Fibroblast of lung (primary cell): ENCODE results near the gene RALGAPB. TPM values are rescaled to one million over a fixed set of nuclear protein-coding genes. Genes with fewer than 3 reads are reported as not detected.

Source experiments
- DNase-seq, 2 donors: peaks; one replicate each; pipeline versions ENCODE4 v3.0.0 to v3.0.0-alpha.2; 2010; ENCODE audit warnings: low read depth in 2 of 2
- H2AFZ ChIP-seq: 2 replicates; pipeline ENCODE4 v1.5.1; 2012; ENCODE audit warnings: low read length, control low read depth, inconsistent platforms
- H3K27ac ChIP-seq: 2 replicates; pipeline ENCODE4 v1.5.1; 2011; ENCODE audit warnings: low read length, control low read depth; ENCODE audit not compliant: insufficient read depth
- H3K27me3 ChIP-seq: 2 replicates; pipeline ENCODE4 v1.5.1; 2011; ENCODE audit warnings: mild to moderate bottlenecking, low read length; ENCODE audit not compliant: control insufficient read depth, insufficient read depth
- H3K36me3 ChIP-seq: 2 replicates; pipeline ENCODE4 v1.5.1; 2011; ENCODE audit warnings: low read length; ENCODE audit not compliant: control insufficient read depth, insufficient read depth
- H3K4me1 ChIP-seq: 2 replicates; pipeline ENCODE4 v1.5.1; 2011; ENCODE audit warnings: low read length; ENCODE audit not compliant: control insufficient read depth, insufficient read depth; ENCODE audit errors: extremely low read depth
- H3K4me2 ChIP-seq: 2 replicates; pipeline ENCODE4 v1.5.1; 2011; ENCODE audit warnings: low read length, control low read depth; ENCODE audit not compliant: insufficient read depth; ENCODE audit errors: extremely low read depth
- H3K4me3 ChIP-seq, 4 experiments: fragments of 200-600 bp in 1 of 4; sonication (generic) in 1 of 4; replicated peaks in 1 of 4; 2 replicates each; pipeline ENCODE4 v1.5.1; 2011 to 2016; ENCODE audit warnings: low read length in 4 of 4, low read depth in 3 of 4, mild to moderate bottlenecking in 3 of 4, control low read depth in 2 of 4, inconsistent platforms in 1 of 4, mixed read lengths in 1 of 4; ENCODE audit not compliant: insufficient read depth in 1 of 4; ENCODE audit errors: control extremely low read depth in 1 of 4
- H3K79me2 ChIP-seq: 2 replicates; pipeline ENCODE4 v1.5.1; 2012; ENCODE audit warnings: mild to moderate bottlenecking, low read length, inconsistent platforms; ENCODE audit not compliant: control insufficient read depth, insufficient read depth
- H3K9ac ChIP-seq: 2 replicates; pipeline ENCODE4 v1.5.1; 2011; ENCODE audit warnings: mild to moderate bottlenecking, low read length, control low read depth; ENCODE audit not compliant: insufficient read depth
- H3K9me3 ChIP-seq: 2 replicates; pipeline ENCODE4 v1.5.1; 2012; ENCODE audit warnings: low read depth, low read length; ENCODE audit not compliant: control insufficient read depth, insufficient read depth
- H4K20me1 ChIP-seq: 2 replicates; pipeline ENCODE4 v1.5.1; 2011; ENCODE audit warnings: low read length; ENCODE audit not compliant: control insufficient read depth, insufficient read depth; ENCODE audit errors: extremely low read depth
- CTCF ChIP-seq, 2 donors: IDR thresholded peaks in 1 of 2; conservative IDR thresholded peaks in 1 of 2; 1 replicate in 1 of 2; 2 replicates in 1 of 2; pipeline ENCODE4 v1.5.1; 2011 to 2012; ENCODE audit warnings: low read length in 2 of 2, control low read depth in 1 of 2, inconsistent platforms in 1 of 2, low read depth in 1 of 2, mild to moderate bottlenecking in 1 of 2
- EZH2 ChIP-seq: IDR thresholded peaks from 2 replicates; pipeline ENCODE4 v1.5.1; 2012; ENCODE audit warnings: low read length, control low read depth, mild to moderate bottlenecking; ENCODE audit errors: missing control alignments
- polyA plus RNA-seq, 2 donors: library from polyadenylated mRNA; depleted of rRNA in 1 of 2; stranded (reverse) in 1 of 2; unstranded in 1 of 2; fragments of >200 nt; gene quantifications; 2 replicates each; pipeline ENCODE4 v1.2.1, GENCODE V29; 2011 to 2012; ENCODE audit warnings: missing spikeins in 1 of 2
- total RNA-seq: library from RNA; depleted of rRNA; stranded (reverse); fragments of >200 nt; gene quantifications from 2 replicates; pipeline ENCODE4 v1.2.1, GENCODE V29; 2014

Gene RALGAPB
- total and polyA plus RNA-seq, 2 donors (not counting 1 experiment from before 2014, with no cell fraction given), result 19.5 to 31.4 TPM

DNA sequence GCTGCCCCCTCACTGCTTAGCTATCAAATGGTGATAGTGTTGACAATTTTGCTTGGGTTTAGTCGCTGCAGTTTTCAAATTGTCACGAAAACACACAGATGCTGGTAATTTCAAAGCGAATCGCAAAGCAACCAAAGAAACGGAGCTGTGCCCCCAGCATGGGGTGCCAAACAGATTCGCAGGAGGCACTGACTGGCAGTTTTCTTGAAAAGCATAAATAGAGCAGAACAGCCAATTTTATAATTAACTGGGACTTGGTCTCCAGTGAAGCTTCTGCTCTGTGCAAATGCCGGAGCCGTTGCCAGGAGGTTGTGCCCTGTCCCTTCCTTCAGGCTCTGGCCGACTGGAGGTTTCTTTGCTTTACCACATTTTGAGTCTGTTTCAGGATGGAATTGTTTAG is 147.8 kb downstream of the RALGAPB start:
- no peak overlapping the region for H3K4me2 ChIP-seq
- H3K27ac ChIP-seq, result no peak overlapping the region
- no peak for DNase-seq
- no peak overlapping the region for H3K9ac ChIP-seq
- H3K9me3 ChIP-seq, result no peaks in the 10 kb centered on the region
- TF ChIP-seq EZH2, result no peak
- no peak for TF ChIP-seq CTCF (conservative IDR thresholded peaks at IDR 0.05 in 1 of 2, IDR thresholded peaks at IDR 0.05 in 1 of 2; ENCODE audit: low read depth in 1 of 2, low read length in 2 of 2)
- peaks cover 6% of the 10 kb centered on the region for H3K27me3 ChIP-seq
- H3K4me3 ChIP-seq, result no peak overlapping the region
- H4K20me1 ChIP-seq, result no peaks in the 10 kb centered on the region
- H3K79me2 ChIP-seq, result no peaks in the 10 kb centered on the region
- no peaks in the 10 kb centered on the region for H3K36me3 ChIP-seq
- H3K4me1 ChIP-seq, result no peaks in the 10 kb centered on the region
- H2AFZ ChIP-seq, result no peak overlapping the region

GRCh38 chr20:38623061-38623460 is 150.4 kb downstream of the RALGAPB start:
- H3K79me2 ChIP-seq, result no peaks in the 10 kb centered on the region
- H3K27me3 ChIP-seq, result peaks cover 6% of the 10 kb centered on the region
- no peak overlapping the region for H2AFZ ChIP-seq
- no peak overlapping the region for H3K9ac ChIP-seq
- H3K4me2 ChIP-seq, result no peak overlapping the region
- no peak for TF ChIP-seq CTCF (conservative IDR thresholded peaks at IDR 0.05 in 1 of 2, IDR thresholded peaks at IDR 0.05 in 1 of 2; ENCODE audit: low read depth in 1 of 2, low read length in 2 of 2)
- TF ChIP-seq EZH2, result no peak
- H3K27ac ChIP-seq, result no peak overlapping the region
- no peaks in the 10 kb centered on the region for H3K9me3 ChIP-seq
- H4K20me1 ChIP-seq, result no peaks in the 10 kb centered on the region
- no peaks in the 10 kb centered on the region for H3K4me1 ChIP-seq
- peak in 1 of 2 donors; percentile 26 for DNase-seq
- H3K4me3 ChIP-seq, result no peak overlapping the region
- H3K36me3 ChIP-seq, result no peaks in the 10 kb centered on the region

DNA sequence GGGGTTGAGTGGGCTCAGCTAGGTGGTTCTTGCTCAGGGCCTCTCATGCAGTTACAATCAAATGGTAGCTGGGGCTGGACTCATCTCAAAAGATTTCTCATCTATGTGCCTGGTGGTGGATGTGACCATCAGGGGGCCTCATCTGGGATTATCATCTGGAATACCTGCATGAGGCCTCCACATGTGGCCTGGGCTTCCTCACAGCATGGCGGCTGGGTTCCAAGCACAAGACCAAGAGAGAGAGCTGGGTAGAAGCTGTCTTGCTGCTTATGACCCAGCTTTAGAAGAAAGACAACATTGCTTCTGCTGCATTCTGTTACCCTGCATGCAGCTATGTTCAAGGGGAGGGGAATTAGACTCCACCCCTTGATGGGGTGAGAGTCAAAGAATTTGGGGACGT is 151.4 kb downstream of the RALGAPB start:
- Histone ChIP-seq H3K27me3 (peaks cover 6% of the 10 kb centered on the region), H2AFZ (no peak overlapping the region), H3K36me3 (no peaks in the 10 kb centered on the region), H3K4me1 (no peaks in the 10 kb centered on the region), H3K9ac (no peak overlapping the region), H3K9me3 (no peaks in the 10 kb centered on the region), H3K27ac (no peak overlapping the region), H3K79me2 (no peaks in the 10 kb centered on the region), H3K4me3 (no peak overlapping the region), H4K20me1 (no peaks in the 10 kb centered on the region), H3K4me2 (no peak overlapping the region)
- no peak for DNase-seq
- TF ChIP-seq EZH2, result no peak
- no peak for TF ChIP-seq CTCF (conservative IDR thresholded peaks at IDR 0.05 in 1 of 2, IDR thresholded peaks at IDR 0.05 in 1 of 2; ENCODE audit: low read depth in 1 of 2, low read length in 2 of 2)
